GM19438 (cell line): Measurements from ENCODE around the gene SNAI1.

Source experiments
- ATAC-seq: cut with Tn5 transposase; IDR thresholded peaks from one replicate; pipeline ENCODE4 v1.9.1; 2021; ENCODE audit warnings: low read depth; ENCODE audit not compliant: unreplicated experiment

The SNAI1 gene

DNA sequence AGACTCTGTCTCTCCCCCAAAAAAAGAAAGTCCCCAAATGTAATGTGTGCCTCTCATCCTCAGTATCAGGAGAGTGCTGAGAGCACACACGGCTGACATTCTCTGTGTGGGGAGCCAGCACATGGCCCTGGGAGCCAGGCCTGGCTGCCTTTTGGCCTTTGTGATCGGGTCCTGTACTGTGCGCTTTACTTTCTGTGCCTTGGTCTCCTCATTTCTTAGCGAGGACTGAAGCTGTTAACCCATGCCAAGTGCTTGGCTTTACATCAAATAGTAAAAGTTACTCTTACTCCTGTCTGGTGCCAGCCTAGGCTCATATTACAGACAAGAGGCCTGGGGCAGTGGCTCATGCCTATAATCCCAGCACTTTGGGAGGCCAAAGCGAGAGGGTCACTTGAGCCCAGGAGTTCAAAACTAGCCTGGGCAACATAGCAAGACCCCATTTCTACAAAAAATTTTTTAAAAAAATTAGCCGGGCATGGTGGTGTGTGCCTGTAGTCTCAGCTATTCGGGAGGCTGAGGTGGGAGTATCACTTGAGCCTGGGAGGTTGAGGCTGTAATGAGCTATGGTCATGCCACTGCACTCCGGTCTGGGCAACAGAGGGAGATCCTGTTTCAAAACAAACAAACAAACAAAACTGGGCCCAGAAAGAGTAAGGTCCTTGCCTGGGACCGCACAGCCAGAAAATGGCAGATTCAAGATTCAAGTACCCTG is 50.3 kb downstream of the SNAI1 start:
- ATAC-seq, result no peak

DNA sequence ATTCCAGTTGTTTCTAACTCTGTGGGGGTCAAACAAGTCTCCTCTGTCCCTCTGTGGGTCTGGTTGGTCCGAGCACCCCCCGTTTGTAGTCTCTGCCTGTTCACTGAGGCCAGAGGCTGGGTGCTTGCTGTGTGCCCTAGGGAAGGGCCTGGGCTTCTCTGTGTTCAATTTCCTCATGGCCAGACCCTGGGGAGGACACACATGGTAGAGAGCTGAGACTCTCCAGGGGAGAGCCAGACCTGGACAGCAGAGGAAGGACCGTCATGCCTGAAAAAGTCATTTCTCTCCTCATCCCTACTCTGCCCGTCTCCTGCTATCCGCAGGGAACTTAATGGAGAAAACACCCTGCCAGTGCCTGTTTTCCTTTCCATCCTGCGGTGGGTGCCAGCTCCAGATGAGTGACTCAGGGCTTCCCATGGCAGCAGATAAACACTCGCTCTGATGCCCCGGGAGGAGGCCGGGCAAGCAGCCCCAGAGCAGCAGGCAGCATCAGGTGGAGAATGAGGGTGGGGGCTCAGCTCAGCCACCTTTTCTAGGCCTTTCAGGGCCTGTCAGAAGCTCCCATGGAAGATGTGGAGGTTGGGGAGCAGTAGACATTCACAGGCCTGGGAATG is 51.9 kb downstream of the SNAI1 start:
- ATAC-seq, result no peak

DNA sequence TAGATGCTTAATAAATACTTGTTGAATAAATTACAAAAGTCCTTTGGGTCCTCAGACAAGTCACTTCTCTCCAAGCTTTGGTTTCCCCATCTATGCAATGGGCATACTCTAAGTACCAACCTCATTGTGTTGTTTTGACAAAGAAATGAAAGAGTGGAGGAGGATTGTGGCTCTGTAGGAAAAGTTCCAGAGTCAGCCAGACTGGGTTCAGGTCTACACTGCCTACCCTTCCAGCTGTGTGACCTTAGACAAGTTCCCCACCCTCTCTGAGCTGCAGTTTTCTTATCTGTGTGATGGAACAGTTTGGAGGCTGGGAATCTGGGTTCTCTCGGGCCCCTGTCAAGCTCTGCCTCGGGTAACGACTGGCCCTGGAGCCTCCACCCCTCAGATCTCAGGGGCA is 53.9 kb downstream of the SNAI1 start:
- no peak for ATAC-seq

DNA sequence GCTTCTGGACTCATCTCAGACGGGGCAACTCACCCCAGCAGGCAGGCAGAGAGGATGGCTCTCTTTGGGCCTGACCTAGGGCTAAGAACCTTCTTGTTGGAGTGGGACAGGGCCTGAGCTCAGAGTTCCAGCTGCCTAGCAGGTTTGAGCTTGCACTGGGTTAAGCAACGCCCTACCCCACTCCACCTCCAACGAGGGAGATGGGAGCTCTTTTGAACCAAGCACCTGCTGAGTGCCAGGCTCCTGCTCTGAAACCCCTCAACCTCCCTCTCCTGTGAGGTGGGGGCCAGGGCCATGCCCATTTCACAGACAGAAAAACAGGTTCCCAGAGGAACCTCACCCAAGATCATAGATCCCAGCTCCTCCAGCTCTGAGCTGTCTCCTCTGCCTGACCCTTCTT is 54.3 kb downstream of the SNAI1 start:
- no peak for ATAC-seq

DNA sequence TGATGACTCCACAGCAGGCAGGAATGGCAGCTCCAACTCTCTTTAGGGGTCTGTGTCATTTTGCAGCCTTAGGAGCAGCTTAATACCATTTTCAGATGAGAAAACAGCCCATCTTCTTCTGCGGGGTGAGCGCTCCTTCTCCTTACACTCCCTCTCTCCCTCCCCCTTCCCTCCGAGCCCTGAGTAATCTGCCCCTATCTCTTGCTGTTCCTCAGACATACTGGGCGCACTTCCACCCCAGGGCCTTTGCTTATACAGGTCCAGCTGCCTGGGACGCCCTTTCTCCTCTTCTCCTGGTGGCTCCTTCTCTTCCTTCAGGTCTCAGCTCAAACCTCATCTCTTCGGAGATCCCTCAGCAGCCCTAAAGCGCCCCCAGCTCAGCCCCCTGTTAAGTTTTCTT is 54.8 kb downstream of the SNAI1 start:
- ATAC-seq, result no peak

DNA sequence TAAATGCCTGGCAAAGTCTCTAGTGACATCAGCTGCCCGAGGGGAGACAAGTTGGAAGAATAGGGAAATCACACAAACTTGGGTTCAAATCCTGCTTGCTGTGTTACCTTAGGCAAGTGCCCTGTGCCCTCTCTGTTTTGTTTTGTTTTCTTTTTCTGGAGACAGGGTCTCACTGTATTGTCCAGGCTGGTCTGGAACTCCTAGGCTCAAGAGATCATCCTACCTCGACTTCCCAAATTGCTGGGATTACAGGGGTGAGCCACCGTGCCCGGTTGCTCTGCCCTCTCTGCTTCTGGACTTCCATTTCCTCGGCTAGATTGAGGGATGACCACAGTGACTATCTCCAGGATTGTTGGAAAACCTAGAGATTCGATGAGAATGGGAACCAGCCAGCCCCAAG is 55.4 kb downstream of the SNAI1 start:
- ATAC-seq, result no peak
